Stimulated activated CD8-positive, alpha-beta memory T cell treated with anti-CD3 and anti-CD28 coated beads, Interleukin-15, amount 100 ng/mL, for 48 hours (primary cell): Measurements from ENCODE around the gene ABCG1.

Experiments
- DNase-seq, 2 donors: peaks; one replicate each; pipeline ENCODE4 v3.0.0-alpha.2; 2020; ENCODE audit warnings: low read depth in 2 of 2

Gene ABCG1

DNA sequence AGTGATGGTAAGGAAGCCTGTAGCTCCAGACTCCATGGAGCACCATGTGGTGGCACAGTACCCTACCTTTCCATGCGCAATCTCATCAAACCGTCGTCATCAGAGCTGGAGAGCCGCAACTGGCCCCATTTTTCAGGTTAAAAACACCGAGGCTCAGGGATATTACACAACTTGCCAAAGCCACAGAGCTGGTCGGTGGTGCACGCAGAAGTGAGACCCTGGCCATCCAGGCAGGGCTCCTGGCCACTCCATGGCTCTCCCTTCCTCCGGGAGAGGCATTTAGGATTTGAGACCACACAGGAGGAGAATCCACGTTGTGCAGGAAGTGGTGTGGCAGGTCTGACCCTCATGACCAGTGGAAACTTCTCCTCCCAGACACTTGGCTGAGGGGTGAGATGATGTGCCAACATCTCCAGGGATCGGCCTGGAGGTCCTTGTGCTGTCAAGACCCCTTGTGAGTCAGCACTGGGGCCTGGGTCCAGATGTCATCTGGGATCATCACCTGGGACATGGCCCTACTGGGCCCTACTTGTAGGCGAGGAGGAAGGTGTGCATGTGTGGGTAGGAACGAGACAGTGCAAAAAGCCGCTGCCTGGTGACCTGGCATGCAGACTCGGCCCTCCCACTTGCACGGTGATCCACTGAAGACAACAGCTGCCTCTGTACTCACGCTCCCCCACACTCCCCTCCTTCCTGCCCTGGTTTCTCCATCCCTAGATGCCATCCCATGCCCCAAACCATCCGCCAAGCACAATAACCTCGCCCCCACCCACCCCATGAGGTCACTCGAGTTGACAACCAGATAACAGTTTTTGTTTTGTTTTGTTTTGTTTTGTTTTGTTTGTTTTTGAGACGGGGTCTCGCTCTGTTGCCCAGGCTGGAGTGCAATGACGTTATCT is 85.9 kb downstream of the ABCG1 start:
- DNase-seq = no peak

DNA sequence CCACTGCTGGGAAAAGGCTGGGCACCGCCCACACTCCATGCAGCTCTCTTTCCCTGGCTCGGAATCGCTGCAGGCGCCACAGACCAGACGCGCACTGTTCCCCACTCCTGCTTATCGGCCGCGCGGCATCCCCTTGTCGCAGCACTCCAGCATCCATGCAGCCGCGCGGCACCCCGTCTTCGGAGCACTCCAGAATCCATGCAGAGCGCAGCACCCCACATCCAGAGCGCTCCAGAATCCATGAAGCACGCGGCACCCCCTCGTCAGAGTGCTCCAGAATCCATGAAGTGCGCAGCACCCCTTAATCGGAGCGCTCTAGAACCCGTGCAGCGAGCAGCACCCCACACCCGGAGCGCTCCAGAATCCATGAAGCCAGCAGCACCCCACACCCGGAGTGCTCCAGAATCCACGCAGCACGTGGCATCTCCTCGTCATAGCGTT is 86.8 kb downstream of the ABCG1 start:
- no peak for DNase-seq

DNA sequence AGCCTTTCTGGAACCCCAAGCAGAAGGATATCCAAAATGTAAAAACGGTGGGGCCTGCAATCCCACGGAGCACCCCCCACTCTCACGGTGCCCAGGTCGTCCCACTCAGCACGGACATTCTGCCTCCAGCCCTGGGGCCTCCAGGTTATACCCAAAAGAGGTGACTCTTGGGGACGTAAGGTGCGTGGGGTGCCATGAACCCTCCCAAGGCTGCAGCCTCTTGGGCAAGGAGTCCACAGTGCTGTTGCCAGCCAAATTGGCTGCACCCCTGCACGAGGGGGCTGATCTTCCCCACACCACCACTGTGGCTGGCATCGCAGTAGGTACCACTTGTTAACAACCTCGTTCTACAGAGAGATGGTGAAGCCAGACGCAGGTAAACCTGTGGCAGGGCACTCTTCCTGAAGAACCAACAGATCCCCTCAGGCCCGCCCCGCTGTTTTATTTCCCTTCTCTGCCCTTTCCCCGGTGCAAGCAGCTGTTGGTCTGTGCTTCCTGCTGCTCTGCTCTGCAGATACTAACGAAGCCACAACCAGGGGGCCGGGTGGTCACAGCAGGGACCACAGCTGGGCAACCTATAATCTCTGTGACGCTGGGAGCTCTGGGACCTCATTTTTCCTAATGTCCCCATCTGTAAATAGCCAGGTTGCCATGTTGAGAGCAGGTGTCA is 87.6 kb downstream of the ABCG1 start:
- no peak for DNase-seq

DNA sequence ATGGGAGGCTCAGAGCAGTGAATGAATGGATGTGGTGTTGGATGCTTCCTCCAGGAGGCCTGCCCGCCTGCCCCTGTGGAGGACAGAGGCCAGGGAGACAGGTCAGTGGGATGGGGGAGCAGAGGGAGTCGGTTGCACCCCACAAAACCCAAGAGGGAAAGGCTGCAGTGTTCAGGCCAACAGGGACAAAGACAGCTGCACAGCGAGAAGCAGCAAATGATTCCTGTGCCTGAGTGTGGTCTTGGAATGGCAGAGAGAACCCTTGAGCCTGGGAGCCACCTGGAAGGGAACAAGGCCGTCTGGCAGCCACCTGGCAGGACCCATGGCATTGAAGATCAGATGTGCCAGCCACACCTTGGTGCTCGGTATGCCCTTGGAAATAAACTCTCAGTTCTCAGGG is 88.2 kb downstream of the ABCG1 start:
- no peak for DNase-seq

DNA sequence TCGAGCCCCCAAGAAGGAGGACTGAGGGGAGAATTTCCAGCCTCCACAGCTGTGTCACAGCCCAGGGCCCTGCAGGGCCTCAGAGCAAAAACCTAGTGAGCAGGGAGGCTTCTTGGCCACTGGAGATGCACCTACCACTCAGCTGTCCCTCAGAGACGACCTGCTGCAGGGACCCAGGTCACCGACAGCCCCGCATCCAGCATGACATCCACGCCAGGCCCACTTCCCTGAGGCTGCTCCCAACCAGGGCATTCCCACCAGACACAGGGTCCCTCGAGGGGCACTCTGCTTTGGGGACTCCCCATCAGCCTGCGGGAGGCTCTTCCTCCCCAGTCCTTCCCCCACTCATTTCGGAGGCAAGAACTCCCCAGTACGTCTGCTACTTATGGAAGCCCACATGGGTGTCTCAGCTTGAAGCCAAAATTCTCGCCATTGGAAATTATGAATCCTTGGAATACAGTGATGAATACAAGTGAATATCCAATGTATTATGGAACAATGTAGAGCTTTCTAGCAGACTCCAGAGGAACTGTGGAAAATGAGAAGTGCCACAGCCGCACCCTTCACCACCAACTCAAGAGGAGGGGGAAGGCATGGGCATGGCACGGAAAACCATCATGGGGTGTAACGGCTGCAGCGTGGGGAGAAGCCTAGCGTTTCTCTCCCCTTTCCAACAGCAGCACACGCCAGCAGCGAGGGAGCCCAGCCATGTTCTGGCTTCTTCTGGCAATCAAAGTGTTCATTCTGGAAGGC is 89.4 kb downstream of the ABCG1 start:
- DNase-seq = no peak

DNA sequence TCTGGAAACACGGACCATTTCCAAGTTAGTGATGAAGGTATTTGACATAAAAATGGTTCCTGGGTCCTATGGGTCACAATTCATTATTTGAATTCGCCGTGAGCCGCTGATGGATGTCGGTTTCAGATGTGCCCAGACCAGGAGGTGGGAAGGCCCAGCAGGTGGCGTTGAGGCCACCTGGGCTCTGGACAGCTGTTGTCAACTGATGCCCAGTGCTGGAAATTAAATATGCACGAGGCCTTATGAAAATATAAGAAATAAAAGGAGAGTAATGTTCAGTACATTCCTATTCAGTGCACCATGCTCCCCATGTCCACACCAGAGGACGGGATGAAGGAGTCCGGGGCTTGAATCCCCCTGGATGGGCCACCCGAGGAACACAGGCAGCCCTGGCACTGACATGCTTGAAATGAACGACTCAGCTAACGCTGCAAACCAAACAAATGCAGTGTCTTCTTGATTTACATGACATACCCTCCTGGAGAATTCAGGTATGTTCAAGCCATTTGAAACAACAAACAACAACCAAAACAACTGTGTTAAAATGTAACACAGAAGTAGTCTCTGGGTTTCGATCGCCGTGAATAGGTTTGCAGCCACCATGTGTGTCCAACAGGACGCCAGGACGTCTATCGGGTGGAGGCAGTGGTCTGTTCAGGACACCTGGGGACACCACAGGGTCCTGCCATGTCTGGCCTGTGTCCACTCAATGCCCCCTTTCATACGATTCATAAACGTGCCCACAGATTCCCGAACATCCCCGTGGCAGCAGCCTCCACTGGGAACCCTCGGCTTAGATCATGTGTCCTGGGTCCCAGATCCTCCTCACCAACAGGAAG is 90.2 kb downstream of the ABCG1 start:
- no peak for DNase-seq

DNA sequence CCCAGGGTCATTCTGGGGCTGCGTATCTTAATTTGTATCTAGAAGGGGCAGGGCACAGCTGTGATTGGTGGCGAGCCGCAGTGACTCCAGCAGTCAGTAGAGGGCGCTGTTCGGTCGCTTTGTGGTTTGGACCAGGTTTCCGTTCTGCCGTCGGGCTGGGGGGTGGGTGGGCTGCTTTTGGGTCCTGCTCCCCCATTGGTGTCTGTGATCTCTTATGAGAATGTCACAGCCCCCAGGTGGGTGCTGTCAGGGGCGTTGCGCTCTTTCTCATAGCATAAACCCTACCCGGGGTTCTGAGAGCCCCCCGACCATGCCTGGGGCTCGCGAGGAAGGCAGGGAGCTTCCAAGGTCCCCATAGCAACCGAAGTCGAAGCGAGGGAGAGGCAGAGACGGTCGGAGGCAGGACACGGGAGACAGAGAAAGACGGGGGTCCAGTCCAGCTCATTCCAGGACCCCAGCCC is 90.8 kb downstream of the ABCG1 start:
- DNase-seq = peak; percentile 40

DNA sequence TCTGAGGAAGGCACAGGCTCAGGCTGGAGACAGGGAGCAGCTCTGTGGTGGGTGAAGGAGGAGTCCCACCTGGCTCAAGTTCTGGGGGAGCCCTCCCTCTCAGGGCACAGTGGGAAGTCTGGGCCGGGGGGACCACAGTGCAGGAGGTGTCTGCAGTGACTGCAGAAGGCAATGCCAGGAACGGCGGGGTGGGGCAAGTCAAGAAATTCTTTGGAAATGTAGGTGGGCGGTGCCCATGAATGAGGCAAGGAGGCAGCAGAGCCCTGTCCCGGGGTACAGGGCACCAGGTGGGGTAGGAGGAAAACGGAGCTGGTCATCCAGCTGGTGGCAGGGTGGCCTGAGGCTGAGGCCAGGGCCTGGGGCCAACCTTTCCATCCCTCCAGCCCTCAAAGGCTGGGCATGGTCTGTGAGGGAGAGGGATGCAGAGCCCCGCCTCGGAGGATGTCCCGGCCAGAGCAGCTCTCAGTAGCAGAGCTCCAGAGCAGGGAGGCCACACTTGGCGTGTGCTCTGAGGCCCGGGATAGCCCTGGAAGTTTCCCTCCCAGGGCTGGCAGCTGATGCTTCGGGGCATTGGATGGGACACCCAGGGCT is 91.6 kb downstream of the ABCG1 start:
- no peak for DNase-seq

DNA sequence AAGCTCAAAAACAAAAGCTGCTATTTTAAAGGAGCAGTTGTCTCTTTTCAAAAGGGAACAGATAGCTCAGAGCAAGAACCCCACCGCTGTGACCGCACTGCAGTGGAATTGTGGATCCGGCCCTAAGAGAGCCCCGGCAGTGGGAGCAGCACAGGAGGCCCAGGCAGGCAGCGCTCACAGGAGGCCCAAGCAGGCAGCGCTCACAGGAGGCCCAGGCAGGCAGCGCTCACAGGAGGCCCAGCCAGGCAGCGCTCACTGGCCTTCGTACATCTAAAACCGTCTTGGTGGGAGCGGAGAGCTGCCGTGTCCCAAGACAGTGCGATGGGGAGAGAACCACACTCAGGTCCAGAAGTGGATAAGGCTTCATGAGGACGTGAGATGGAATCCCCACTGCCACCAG is 92.2 kb downstream of the ABCG1 start:
- DNase-seq = no peak

DNA sequence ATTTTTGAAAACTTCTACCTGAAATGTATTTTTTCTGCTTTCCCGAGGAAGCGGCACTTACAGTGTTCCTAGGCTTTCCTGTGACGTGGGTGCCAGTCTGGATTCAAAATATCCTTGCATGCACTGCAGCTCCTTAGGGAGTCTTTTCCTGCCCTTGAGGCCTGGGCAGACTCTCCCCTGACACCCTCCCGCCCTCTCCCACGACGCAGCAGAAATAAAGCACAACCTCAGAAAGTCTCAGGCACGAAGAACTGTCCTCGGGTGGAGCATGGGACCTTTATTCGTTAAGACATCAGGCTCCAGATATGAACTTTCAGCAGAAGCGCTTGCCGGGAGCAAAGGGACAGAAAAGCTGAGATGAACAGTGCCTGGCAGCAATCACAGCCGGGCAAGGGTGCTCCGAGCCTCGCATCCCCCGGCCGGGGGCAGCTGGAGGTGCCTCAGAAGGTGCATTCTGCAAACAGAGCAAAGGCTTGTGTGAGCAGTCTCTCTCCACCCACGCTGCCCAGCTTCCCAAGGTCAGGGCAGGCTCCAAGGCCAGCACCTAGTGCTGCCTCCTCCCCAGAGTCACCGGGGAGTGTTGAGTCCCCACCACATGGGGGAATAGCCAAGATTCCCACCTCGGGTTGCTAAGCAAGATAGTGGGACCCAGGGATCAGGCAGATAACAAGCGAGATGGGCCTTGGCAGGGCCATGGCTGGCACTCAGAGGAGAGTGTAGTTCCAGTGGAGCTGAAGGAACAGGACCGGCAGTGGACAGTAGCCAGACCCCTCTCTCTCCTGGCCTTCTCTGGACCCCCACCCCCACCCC is 93.1 kb downstream of the ABCG1 start:
- DNase-seq = no peak

DNA sequence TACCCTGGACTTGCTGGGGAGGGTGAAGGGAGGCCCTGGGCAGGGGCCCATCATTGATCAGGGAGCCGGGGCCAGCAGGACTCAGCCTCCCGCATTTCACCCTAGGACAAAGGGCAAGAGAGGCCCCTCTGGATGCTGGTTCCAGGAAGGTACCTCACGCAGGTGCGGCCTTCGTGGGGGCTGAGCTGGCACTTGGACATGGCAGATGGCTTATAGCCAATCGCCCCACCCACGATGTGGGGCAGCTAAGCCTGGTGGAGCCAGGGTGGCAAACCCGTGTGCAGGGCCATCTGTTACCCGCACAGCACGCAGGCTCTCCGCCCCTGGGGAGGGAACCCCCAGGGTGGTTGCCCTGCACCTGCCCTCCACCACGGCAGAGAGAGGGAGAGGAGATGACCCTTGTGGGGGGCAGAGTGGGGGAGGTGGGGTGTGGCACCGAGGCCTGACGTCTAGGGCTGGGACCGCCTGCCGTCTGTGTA is 93.7 kb downstream of the ABCG1 start:
- no peak for DNase-seq

DNA sequence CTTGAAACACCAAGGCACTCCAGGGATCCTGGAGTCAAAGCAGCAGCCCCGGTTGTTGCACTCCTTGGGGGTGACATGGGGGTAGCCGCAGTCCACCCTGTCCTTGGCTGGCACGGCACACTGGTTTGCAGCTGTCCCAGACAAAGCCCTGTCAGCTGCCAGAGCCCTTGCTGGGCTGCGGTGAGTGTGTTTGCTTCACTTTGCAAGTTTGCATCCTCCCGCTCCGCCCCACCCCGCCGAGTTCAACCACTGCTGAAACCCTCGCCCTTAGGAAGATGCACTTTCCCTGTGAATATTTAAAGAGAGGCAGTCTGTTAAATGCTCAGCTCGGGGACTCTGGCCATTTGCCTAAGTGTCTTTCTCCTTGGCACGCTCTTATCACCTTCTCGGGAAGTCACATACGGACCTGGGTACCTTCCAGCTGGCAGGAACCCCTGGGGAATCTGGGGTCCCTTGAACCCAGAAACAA is 94.6 kb downstream of the ABCG1 start:
- DNase-seq = no peak

DNA sequence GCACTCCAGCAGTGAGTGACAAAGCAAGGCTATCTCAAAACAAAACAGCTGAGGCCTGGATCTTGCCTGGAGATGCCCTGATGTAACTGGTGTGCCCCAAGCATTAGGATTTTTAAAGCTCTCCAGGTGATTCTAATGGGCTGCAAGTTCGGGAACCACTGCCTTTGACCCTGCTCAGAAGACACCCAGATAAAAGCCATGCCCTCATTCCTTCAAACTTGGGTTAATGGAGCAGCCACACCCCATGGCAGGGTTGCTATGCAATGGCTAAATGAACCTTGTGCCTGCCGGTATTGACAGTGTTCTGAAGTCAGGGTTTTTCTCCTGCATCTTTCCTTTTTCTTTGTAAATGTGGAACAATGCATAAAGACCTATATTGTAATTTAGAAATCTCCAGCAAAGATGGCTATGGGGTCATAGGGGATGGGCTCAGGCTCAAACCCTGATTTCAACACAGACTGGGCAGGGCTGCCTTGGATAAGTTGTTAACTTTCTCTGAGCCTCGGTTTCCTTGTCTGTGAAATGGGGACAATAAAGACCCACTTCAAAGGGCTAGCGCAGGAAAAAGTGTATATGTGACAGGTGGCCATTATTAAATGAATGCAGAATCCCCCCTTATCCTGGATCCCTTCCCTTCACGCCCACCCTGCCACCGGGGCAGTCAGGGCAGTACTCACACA is 95.8 kb downstream of the ABCG1 start:
- no peak for DNase-seq

DNA sequence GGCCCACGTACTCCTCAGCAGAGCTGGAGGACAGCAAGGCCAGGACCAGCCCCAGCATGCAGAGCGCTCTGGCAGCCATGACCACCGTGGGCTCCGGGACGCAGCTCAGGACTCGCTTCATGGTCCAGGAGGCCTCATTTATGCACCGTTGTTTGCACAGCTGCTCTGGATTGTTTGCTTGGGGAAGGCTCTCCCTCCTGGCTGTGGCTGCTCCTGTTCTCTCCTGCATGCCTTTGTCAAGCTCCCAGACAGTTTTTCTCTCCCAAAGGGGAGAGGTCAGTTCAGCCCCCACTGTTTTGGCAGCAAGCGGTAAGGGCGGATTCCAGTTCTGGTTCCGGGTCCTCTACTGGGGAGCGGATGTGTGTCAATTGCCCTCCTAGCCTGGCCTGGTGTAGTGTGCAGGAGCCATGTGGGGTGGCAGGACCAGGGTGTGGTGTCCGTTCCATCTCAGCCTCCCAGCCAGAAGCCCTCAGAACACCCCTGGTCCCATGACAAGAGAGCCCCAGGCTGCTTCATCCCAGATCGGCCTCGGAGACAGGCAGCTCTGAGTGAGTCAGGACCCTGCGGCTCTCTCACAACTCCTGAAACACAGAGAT is 96.5 kb downstream of the ABCG1 start, which contains the start of gene TFF3:
TFF3 (minus strand) TSS at position 114 of the 596 bp plus-strand sequence; CDS start at position 79, 35 bp downstream.
- DNase-seq = no peak

DNA sequence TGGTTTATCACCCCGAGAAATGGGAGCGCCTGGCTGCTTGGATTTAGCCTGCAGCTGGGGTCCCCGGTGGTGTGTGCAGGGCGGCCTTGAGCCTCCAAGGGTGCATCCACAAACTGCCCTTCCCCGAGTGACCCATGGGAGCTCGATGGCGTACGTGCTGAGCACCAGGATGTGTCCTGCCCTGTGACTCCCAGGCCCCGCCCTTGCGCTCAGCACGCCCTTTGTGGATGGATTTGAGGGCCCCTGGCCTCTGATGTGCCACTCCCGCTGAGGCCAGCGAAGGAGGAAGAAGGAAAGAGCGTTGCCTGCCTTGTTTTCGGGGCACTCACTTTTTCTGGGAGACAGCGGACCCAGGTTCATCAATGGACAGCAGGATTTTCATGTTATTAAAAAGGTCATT is 98.0 kb downstream of the ABCG1 start:
- DNase-seq = no peak

DNA sequence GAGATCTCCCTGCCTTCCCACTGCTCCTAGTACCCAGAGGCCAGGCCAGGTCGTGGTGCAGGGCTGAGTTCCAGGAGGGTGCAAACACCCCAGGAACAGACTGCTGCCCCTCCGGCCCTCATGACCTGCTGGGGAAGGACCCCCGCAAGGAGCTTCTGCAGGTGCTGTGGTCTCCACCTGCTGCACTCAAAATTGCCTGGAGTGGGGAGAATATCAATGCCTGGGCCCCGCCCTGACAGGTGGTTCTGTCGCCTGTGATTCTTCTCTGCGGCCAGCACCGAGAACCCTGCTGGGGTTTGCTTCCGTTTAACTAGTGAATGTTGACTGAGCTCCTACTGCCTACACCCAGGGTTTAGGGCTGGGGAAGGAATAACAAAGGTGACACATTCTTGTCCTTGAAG is 98.4 kb downstream of the ABCG1 start:
- no peak for DNase-seq

DNA sequence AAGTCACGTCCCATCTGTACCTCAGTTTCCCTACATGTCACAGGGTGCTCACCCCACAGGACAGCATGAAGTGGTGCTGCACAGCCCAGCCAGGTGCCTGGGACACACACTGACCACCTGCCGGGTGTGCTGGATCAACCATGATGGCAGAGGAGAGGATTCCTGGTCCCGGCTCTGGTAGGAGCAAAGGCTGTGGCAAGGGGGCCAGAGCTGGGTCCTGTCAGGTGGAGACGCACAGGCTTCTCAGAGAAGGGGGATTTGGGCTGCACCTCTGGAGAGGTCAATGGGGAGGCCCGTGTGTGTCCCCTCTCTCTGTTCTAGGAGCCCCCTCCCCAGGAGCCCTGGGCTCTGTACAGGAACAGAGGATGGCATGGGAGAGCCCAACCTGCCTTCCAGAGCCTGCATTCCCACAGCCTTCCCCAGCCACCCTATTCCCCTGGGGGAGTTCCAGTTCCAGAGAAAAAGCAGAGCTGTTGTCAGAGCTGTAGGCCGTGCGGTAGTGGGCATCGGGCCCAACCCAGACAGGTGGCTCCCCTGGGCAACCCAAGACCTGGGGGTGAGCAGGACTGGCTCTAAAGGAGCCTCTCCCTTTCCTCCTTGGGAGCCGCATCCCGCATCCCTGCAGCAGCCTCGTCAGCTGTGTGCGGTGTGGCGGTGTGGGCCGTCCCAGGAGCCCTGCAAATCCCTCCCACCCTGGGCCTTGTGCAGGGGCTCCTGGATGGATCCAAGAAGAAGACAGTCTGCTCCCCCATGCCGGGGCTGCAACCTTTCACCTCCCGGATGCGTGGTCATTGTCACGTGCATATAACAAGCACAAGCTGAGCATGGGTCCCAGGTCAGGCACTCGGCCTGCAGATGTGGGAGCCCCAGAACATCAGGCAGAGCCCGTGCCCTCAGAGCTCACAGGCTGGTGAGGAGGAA is 99.1 kb downstream of the ABCG1 start:
- DNase-seq = no peak

DNA sequence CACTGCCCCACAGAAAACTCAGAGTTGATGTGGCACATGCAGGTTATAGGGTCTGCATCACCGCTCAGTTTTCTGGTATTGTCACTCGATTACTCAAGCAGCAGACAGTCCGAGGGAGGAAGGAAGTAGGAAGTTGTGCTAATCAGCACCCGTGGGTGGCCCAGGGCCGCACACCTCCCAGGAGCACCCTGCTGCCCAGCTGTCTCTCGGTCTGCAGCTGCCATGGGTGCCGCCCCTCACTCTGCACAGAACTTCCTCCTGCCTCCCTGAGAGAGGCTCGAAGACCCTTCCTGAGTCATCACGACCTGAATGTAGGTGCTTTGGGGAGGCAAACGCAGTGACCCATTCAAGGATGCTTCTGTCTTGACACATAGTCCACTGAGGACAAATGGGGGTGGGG is 100.4 kb downstream of the ABCG1 start:
- no peak for DNase-seq
